Measurements from ENCODE around the gene DUSP2. TPM values are rescaled to one million over a fixed set of nuclear protein-coding genes. Genes with fewer than 3 reads are reported as not detected.

Gene DUSP2
- polyA plus RNA-seq, 4 donors: 0.45 to 5.1 (median 2.4) TPM

DNA sequence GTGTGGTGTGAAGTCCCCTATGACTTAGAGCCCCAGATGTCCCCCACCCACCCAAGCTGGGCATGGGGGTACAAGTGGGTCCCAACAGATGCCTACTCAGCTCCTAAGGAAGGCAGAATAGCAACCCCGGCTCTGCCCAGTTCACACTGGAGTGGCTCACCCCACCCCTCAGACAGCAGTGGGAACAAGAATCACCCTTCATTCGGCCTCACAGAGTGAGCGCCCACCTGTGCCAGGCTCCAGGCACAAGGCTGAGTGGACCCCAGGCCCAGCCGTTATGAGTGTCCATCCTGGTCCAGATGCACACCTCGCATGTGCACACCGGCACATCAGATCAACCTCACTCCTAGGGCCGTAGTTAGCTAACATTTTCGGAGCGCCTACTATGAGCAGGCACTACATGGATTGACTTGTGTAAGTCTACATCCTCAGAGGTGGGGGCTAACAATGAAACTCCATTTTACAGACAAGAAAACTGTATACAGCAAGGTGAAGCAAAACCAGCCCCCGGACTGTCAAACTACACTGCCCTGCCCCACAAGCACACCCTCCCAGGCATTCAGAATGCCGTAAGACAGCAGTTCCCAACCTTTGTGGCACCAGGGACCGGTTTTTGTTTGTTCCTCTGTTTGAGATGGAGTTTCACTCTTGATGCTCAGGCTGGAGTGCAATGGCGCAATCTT is 4.2 kb downstream of the DUSP2 start:
- no peak for FAIRE-seq
- H3K4me1 ChIP-seq (ENCODE audit: control insufficient read depth in 3 of 3, insufficient read depth in 2 of 3, low read depth in 1 of 3, low read length in 2 of 3): peaks cover 0 to 24% (median 0%) of the 10 kb centered on the region in 3 donors
- H3K27ac ChIP-seq (ENCODE audit: low read depth in 1 of 3, low read length in 2 of 3): no peak overlapping the region
- H3K4me3 ChIP-seq (ENCODE audit: low read depth in 1 of 3, low read length in 3 of 3): no peak overlapping the region
- peaks cover 0 to 5% (median 0%) of the 10 kb centered on the region in 3 donors for H3K27me3 ChIP-seq (ENCODE audit: control insufficient read depth in 3 of 3, insufficient read depth in 3 of 3, low read length in 3 of 3)
- peaks cover 0 to 9% (median 0%) of the 10 kb centered on the region in 3 donors for H3K36me3 ChIP-seq (ENCODE audit: control insufficient read depth in 3 of 3, insufficient read depth in 2 of 3, low read depth in 1 of 3, low read length in 3 of 3)
- H3K9me3 ChIP-seq (ENCODE audit: control insufficient read depth in 2 of 2, insufficient read depth in 1 of 2, low read depth in 1 of 2, low read length in 1 of 2): no peaks in the 10 kb centered on the region
- DNase-seq: no peak
- WGBS, 3 donors: 92 to 95% (median 93%) methylated on average over 13 of the region's 13 CpGs

GRCh38 chr2:96139181-96139758 is 6.0 kb downstream of the DUSP2 start:
- peaks cover 0 to 9% (median 0%) of the 10 kb centered on the region in 3 donors for H3K36me3 ChIP-seq (ENCODE audit: control insufficient read depth in 3 of 3, insufficient read depth in 2 of 3, low read depth in 1 of 3, low read length in 3 of 3)
- H3K4me1 ChIP-seq (ENCODE audit: control insufficient read depth in 3 of 3, insufficient read depth in 2 of 3, low read depth in 1 of 3, low read length in 2 of 3): peaks cover 0 to 11% (median 0%) of the 10 kb centered on the region in 3 donors
- FAIRE-seq (no peak), DNase-seq (no peak)
- no peak overlapping the region for H3K4me3 ChIP-seq (ENCODE audit: low read depth in 1 of 3, low read length in 3 of 3)
- WGBS, 3 donors: 80 to 81% (median 80%) methylated on average over 7 of the region's 7 CpGs
- no peaks in the 10 kb centered on the region for H3K27me3 ChIP-seq (ENCODE audit: control insufficient read depth in 3 of 3, insufficient read depth in 3 of 3, low read length in 3 of 3)
- H3K9me3 ChIP-seq (ENCODE audit: control insufficient read depth in 2 of 2, insufficient read depth in 1 of 2, low read depth in 1 of 2, low read length in 1 of 2): no peaks in the 10 kb centered on the region
- H3K27ac ChIP-seq (ENCODE audit: low read depth in 1 of 3, low read length in 2 of 3): no peak overlapping the region

- H3K4me1 ChIP-seq (ENCODE audit: control insufficient read depth in 3 of 3, insufficient read depth in 2 of 3, low read depth in 1 of 3, low read length in 2 of 3): peaks cover 0 to 11% (median 0%) of the 10 kb centered on the region in 3 donors
- H3K27ac ChIP-seq (ENCODE audit: low read depth in 1 of 3, low read length in 2 of 3): no peak within 1 kb of the TSS
- 4 to 17% (median 8%) methylated on average over 15 to 17 of the region's 17 CpGs for WGBS, 3 donors
- no peak for FAIRE-seq
- DNase-seq: peak; percentile 61 to 84
- peak within 1 kb of the TSS in 1 of 3 donors; percentile 22 for H3K4me3 ChIP-seq (ENCODE audit: low read depth in 1 of 3, low read length in 3 of 3)
- peaks cover 0 to 2% (median 0%) of the 10 kb centered on the region in 3 donors for H3K36me3 ChIP-seq (ENCODE audit: control insufficient read depth in 3 of 3, insufficient read depth in 2 of 3, low read depth in 1 of 3, low read length in 3 of 3)
- H3K9me3 ChIP-seq (ENCODE audit: control insufficient read depth in 2 of 2, insufficient read depth in 1 of 2, low read depth in 1 of 2, low read length in 1 of 2): no peaks in the 10 kb centered on the region
- H3K27me3 ChIP-seq (ENCODE audit: control insufficient read depth in 3 of 3, insufficient read depth in 3 of 3, low read length in 3 of 3): no peaks in the 10 kb centered on the region
Observed at GRCh38 chr2:96138179-96139145, 6.8 kb downstream of the DUSP2 start, which contains the start of gene ASTL. Gene ASTL (minus strand): TSS chr2:96138502. CDS start chr2:96138436, 66 bp downstream.

DNA sequence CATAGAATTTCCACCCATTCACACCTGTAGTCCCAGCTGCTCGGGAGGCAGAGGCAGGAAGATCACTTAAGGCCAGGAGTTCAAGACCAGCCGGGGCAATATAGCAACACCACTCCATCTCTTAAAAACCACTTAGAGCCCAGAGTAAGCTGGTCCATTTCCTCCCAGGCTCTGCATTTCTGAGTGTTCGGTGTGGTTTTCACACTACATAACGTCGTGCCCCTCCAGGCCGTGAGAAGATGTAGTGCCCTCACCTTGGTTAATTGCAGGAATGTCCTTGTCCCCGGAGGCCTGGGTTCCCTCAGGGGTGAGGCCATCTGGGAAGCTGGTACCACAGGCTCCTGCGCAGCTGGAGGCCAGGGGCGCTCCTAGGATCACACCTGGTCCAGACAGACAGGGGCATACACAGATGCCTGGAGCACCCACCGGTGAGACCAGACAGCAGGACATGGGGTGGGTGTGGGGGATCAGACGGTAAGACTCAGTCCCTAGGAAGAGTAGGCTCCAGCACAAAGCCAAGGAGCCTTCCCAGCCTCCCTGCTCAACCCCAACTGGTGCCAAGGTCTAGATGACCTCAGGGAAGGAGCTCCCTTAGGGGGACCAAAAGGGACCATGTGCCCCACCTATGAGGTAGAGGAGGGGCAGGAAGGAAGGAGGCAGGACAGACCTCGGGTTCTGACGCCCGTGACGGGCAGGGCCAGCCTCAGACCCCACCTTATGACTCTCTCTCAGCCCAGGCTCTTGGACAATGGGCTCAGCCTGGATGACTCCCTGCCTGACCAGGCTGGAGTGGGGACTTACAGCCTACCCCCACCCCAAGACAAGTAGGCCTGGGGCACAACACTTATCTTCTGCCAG is 7.7 kb downstream of the DUSP2 start:
- no peaks in the 10 kb centered on the region for H3K9me3 ChIP-seq (ENCODE audit: control insufficient read depth in 2 of 2, insufficient read depth in 1 of 2, low read depth in 1 of 2, low read length in 1 of 2)
- no peaks in the 10 kb centered on the region for H3K27me3 ChIP-seq (ENCODE audit: control insufficient read depth in 3 of 3, insufficient read depth in 3 of 3, low read length in 3 of 3)
- 73 to 81% (median 77%) methylated on average over 14 to 15 of the region's 15 CpGs for WGBS, 3 donors
- DNase-seq: no peak
- H3K4me1 ChIP-seq (ENCODE audit: control insufficient read depth in 3 of 3, insufficient read depth in 2 of 3, low read depth in 1 of 3, low read length in 2 of 3): peaks cover 0 to 11% (median 0%) of the 10 kb centered on the region in 3 donors
- no peak overlapping the region for H3K27ac ChIP-seq (ENCODE audit: low read depth in 1 of 3, low read length in 2 of 3)
- H3K4me3 ChIP-seq (ENCODE audit: low read depth in 1 of 3, low read length in 3 of 3): no peak overlapping the region
- peaks cover 0 to 2% (median 0%) of the 10 kb centered on the region in 3 donors for H3K36me3 ChIP-seq (ENCODE audit: control insufficient read depth in 3 of 3, insufficient read depth in 2 of 3, low read depth in 1 of 3, low read length in 3 of 3)
- FAIRE-seq: no peak

DNA sequence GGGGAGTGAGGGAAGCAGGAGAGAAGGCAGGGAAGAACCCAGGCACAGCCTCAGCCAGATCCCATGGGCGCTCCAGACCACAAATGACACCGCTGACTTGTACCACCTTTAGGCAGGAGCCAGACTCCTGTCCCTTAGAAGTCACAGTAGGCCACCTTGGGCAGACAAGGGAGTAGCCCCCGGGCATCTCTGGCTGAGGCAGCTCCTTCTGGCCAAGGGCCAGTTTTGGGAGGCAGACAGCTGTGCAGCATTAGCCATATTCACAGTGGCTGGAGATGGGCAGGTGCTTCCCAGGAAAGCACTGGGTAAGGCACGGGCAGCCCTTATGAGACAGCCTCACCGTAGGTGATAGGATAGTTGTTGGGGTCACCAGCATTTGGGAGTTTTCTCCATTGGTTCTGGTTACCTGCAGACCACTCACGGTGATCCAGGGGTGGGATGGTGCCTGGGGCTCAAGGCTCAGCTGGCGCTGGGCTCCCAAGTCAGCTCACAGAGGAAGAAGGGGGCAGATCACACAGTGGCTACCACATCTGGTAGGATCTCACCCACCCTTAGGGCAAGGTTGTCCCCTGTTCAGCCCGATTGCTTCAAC is 9.0 kb downstream of the DUSP2 start:
- DNase-seq (no peak), FAIRE-seq (no peak)
- Histone ChIP-seq H3K36me3 (ENCODE audit: control insufficient read depth in 3 of 3, insufficient read depth in 2 of 3, low read depth in 1 of 3, low read length in 3 of 3) (no peaks in the 10 kb centered on the region), H3K27me3 (ENCODE audit: control insufficient read depth in 3 of 3, insufficient read depth in 3 of 3, low read length in 3 of 3) (no peaks in the 10 kb centered on the region), H3K27ac (ENCODE audit: low read depth in 1 of 3, low read length in 2 of 3) (no peak overlapping the region), H3K9me3 (ENCODE audit: control insufficient read depth in 2 of 2, insufficient read depth in 1 of 2, low read depth in 1 of 2, low read length in 1 of 2) (no peaks in the 10 kb centered on the region), H3K4me1 (ENCODE audit: control insufficient read depth in 3 of 3, insufficient read depth in 2 of 3, low read depth in 1 of 3, low read length in 2 of 3) (peaks cover 0 to 11% (median 0%) of the 10 kb centered on the region in 3 donors), H3K4me3 (ENCODE audit: low read depth in 1 of 3, low read length in 3 of 3) (no peak overlapping the region)
- WGBS, 3 donors: 73 to 85% (median 79%) methylated on average over 7 to 8 of the region's 8 CpGs

- no peaks in the 10 kb centered on the region for H3K9me3 ChIP-seq (ENCODE audit: control insufficient read depth in 2 of 2, insufficient read depth in 1 of 2, low read depth in 1 of 2, low read length in 1 of 2)
- H3K27ac ChIP-seq (ENCODE audit: low read depth in 1 of 3, low read length in 2 of 3): no peak overlapping the region
- H3K4me3 ChIP-seq (ENCODE audit: low read depth in 1 of 3, low read length in 3 of 3): no peak overlapping the region
- WGBS, 3 donors: 80 to 92% (median 81%) methylated on average over 5 of the region's 5 CpGs
- H3K36me3 ChIP-seq (ENCODE audit: control insufficient read depth in 3 of 3, insufficient read depth in 2 of 3, low read depth in 1 of 3, low read length in 3 of 3): no peaks in the 10 kb centered on the region
- FAIRE-seq: no peak
- H3K27me3 ChIP-seq (ENCODE audit: control insufficient read depth in 3 of 3, insufficient read depth in 3 of 3, low read length in 3 of 3): no peaks in the 10 kb centered on the region
- peaks cover 0 to 11% (median 0%) of the 10 kb centered on the region in 3 donors for H3K4me1 ChIP-seq (ENCODE audit: control insufficient read depth in 3 of 3, insufficient read depth in 2 of 3, low read depth in 1 of 3, low read length in 2 of 3)
- DNase-seq: no peak
Observed at GRCh38 chr2:96135621-96136020, 9.6 kb downstream of the DUSP2 start.

GRCh38 chr2:96135171-96135570 is 10.1 kb downstream of the DUSP2 start:
- Histone ChIP-seq H3K27ac (ENCODE audit: low read depth in 1 of 3, low read length in 2 of 3) (no peak overlapping the region), H3K9me3 (ENCODE audit: control insufficient read depth in 2 of 2, insufficient read depth in 1 of 2, low read depth in 1 of 2, low read length in 1 of 2) (no peaks in the 10 kb centered on the region), H3K4me1 (ENCODE audit: control insufficient read depth in 3 of 3, insufficient read depth in 2 of 3, low read depth in 1 of 3, low read length in 2 of 3) (peaks cover 0 to 11% (median 0%) of the 10 kb centered on the region in 3 donors), H3K4me3 (ENCODE audit: low read depth in 1 of 3, low read length in 3 of 3) (no peak overlapping the region), H3K27me3 (ENCODE audit: control insufficient read depth in 3 of 3, insufficient read depth in 3 of 3, low read length in 3 of 3) (no peaks in the 10 kb centered on the region), H3K36me3 (ENCODE audit: control insufficient read depth in 3 of 3, insufficient read depth in 2 of 3, low read depth in 1 of 3, low read length in 3 of 3) (no peaks in the 10 kb centered on the region)
- no peak for FAIRE-seq
- DNase-seq: no peak
- 88 to 93% (median 92%) methylated on average over 9 of the region's 9 CpGs for WGBS, 3 donors
